ENCODE measurements around the gene PDGFB. TPM values are rescaled to one million over a fixed set of nuclear protein-coding genes. Genes with fewer than 3 reads are reported as not detected.

The PDGFB gene
- total RNA-seq, 1 donor from 2014 or later, result 16.5 TPM

- DNase-seq (ENCODE audit: low spot score), result no peak
- peaks cover 4% of the 10 kb centered on the region for H3K9me3 Mint-ChIP-seq (ENCODE audit: low read depth)
Measured at GRCh38 chr22:39215070-39215396, 29.7 kb downstream of the PDGFB start.

GRCh38 chr22:39214383-39215069 lies 30.3 kb downstream of the PDGFB start:
- Mint-ChIP-seq H3K36me3 (ENCODE audit: low read depth) (peaks cover 2% of the 10 kb centered on the region), H3K9me3 (ENCODE audit: low read depth) (peaks cover 4% of the 10 kb centered on the region), H3K4me1 (ENCODE audit: low read depth) (peaks cover 17% of the 10 kb centered on the region), H3K27ac (ENCODE audit: unreplicated experiment) (peak overlapping the region; percentile 39), H3K4me3 (ENCODE audit: unreplicated experiment) (no peak overlapping the region), H3K27me3 (ENCODE audit: low read depth) (no peaks in the 10 kb centered on the region)
- DNase-seq (ENCODE audit: low spot score), result peak; percentile 38
- no peak for TF ChIP-seq CTCF (IDR thresholded peaks at IDR 0.05)

More at GRCh38 chr22:39215070-39215396, 29.7 kb downstream of the PDGFB start:
- H3K4me3 Mint-ChIP-seq (ENCODE audit: unreplicated experiment), result no peak overlapping the region
- peaks cover 2% of the 10 kb centered on the region for H3K36me3 Mint-ChIP-seq (ENCODE audit: low read depth)
- no peaks in the 10 kb centered on the region for H3K27me3 Mint-ChIP-seq (ENCODE audit: low read depth)
- peaks cover 17% of the 10 kb centered on the region for H3K4me1 Mint-ChIP-seq (ENCODE audit: low read depth)
- no peak for TF ChIP-seq CTCF (IDR thresholded peaks at IDR 0.05)
- H3K27ac Mint-ChIP-seq (ENCODE audit: unreplicated experiment), result no peak overlapping the region

- Mint-ChIP-seq H3K27ac (ENCODE audit: unreplicated experiment) (peak overlapping the region; percentile 39), H3K27me3 (ENCODE audit: low read depth) (no peaks in the 10 kb centered on the region), H3K36me3 (ENCODE audit: low read depth) (peaks cover 2% of the 10 kb centered on the region), H3K4me3 (ENCODE audit: unreplicated experiment) (no peak overlapping the region), H3K4me1 (ENCODE audit: low read depth) (peaks cover 17% of the 10 kb centered on the region), H3K9me3 (ENCODE audit: low read depth) (peaks cover 4% of the 10 kb centered on the region)
- no peak for DNase-seq (ENCODE audit: low spot score)
- no peak for TF ChIP-seq CTCF (IDR thresholded peaks at IDR 0.05)
Measured at GRCh38 chr22:39214006-39214382, 30.8 kb downstream of the PDGFB start.

- peak; percentile 36 for DNase-seq (ENCODE audit: low spot score)
- Mint-ChIP-seq H3K4me1 (ENCODE audit: low read depth) (peaks cover 17% of the 10 kb centered on the region), H3K4me3 (ENCODE audit: unreplicated experiment) (no peak overlapping the region), H3K9me3 (ENCODE audit: low read depth) (peaks cover 4% of the 10 kb centered on the region), H3K27ac (ENCODE audit: unreplicated experiment) (no peak overlapping the region), H3K36me3 (ENCODE audit: low read depth) (peaks cover 2% of the 10 kb centered on the region), H3K27me3 (ENCODE audit: low read depth) (no peaks in the 10 kb centered on the region)
- no peak for TF ChIP-seq CTCF (IDR thresholded peaks at IDR 0.05)
Measured at GRCh38 chr22:39212721-39213376, 31.9 kb downstream of the PDGFB start.

GRCh38 chr22:39209756-39210155 lies 35.0 kb downstream of the PDGFB start:
- TF ChIP-seq CTCF (IDR thresholded peaks at IDR 0.05), result no peak

More at GRCh38 chr22:39209756-39210155, 35.0 kb downstream of the PDGFB start:
- H3K4me3 Mint-ChIP-seq (ENCODE audit: unreplicated experiment), result no peak overlapping the region
- no peaks in the 10 kb centered on the region for H3K9me3 Mint-ChIP-seq (ENCODE audit: low read depth)
- H3K36me3 Mint-ChIP-seq (ENCODE audit: low read depth), result no peaks in the 10 kb centered on the region
- DNase-seq (ENCODE audit: low spot score), result peak; percentile 62
- no peak overlapping the region for H3K27ac Mint-ChIP-seq (ENCODE audit: unreplicated experiment)
- peaks cover 33% of the 10 kb centered on the region for H3K4me1 Mint-ChIP-seq (ENCODE audit: low read depth)
- no peaks in the 10 kb centered on the region for H3K27me3 Mint-ChIP-seq (ENCODE audit: low read depth)
